ENCODE data around the gene LUZP1. TPM values are rescaled to one million over a fixed set of nuclear protein-coding genes. Genes with fewer than 3 reads are reported as not detected.
A peak's percentile ranks its signal among the peaks of the same experiment; 100 is the strongest.
"Not testable (repeated sequence)": the region's sequence is repeated elsewhere in the genome, so short reads cannot be mapped to it uniquely, and the experiment has no call there.

LUZP1 gene
- 21.8 TPM for total RNA-seq

- peak; percentile 84 for DNase-seq
These were observed at the start of gene LUZP1 for GRCh38 chr1:23168445-23169194. Gene LUZP1 (minus strand): TSS chr1:23168856.

DNA sequence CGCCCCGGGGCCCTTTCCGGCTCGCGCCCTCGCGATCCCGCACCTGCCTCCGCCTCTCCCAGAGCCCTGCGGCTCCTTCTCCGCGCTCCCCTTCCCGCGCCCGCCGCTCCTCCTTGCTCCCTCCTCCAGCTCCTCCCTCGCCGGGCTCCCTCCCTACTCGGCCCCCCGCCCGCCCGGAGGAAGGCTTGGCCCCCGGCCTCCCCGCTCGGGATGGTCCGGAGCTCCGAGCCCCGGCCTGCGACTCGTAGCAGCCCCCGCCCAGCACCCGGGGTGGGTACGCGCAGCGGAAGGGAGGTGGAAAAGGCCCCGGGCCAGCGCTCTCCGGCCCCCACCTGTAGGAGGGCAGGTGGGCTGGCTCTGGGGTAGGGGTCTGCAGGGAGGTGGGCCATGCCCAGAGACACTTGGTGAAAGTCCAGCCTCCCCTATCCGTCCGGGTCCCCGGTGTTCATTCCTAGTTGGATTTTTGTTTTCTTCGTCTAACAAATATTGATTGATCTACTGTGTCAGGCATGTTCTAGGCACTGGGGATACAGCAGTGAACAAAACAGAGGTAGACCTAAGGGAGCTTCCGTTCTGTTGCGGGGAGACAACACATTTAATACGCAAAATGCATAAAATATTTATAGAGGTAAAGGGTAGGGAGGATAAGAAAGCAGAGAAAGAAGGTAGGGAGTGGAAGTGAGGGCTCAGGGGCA is 48.9 kb upstream of the LUZP1 start, which contains the start of gene HTR1D:
TSS of gene HTR1D (minus strand) at position 82 of the 695 bp plus-strand sequence. CDS start 23,283 bp downstream, outside the sequence.
- DNase-seq = no peak

DNA sequence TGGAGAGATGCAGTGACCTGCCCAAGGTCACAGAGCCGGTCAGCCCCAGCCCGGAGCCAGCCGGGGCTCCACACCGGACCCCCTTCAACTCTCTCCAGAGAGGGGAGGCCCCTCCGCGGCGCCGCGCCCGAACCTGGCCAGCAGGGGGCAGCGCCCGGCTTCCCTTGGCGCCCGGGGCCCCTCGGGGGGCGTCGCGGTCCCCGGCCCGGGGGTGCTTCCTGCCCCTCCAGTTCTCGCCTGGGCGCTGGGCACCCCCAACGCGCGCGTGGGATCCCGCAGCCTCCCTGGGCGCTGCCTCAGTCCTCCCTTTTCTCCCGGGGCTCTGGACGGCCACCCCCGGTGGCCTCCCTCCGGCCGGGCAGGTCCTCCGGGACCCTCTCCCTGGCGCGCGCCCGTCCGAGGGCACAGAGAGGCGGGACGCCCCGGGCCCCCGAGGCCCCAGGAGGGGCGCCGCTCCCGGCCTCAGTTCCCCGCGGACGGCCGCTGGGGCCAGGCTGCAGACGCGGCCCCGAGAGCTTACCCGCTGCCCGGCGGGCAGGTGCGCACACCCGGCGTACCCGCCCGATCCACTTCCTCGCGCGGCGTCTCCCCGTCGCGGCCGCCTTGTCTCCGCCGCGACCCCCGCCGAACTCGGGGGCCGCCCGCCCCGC is 48.2 kb upstream of the LUZP1 start:
- DNase-seq = no peak

DNA sequence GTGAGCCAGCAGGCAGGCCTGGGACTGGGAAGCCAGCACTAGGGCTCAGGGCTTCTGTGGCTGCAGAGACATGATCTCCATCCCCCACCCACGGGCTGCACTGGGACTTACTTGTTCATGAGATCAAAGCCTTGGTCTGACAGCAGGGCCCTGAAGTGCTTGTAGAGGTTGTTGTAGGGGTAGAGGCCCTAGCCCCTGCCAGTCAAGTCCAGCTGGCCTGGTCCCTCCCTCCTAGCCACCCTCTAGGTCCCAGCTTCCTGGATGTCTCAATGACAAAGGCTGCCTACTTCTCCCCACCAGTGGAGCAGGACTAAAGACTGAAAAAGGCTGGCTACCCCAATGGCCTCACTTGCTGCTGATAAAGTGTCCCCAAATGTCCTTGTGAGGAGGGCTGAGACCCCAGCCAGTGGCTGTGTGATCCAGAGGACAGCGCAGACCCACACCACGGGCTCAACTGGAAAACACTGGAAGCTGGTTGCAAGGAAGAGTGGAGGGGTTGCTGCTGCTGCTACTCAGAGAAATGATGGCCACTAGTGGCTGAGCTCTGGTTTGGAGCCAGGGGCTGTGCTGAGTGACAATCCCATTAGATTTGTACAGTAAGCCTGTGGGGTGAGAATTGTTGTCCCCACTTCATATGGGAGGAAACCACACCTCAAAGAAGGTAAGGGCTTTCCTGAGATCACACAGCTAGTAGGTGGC is 47.2 kb upstream of the LUZP1 start:
- DNase-seq = no peak

DNA sequence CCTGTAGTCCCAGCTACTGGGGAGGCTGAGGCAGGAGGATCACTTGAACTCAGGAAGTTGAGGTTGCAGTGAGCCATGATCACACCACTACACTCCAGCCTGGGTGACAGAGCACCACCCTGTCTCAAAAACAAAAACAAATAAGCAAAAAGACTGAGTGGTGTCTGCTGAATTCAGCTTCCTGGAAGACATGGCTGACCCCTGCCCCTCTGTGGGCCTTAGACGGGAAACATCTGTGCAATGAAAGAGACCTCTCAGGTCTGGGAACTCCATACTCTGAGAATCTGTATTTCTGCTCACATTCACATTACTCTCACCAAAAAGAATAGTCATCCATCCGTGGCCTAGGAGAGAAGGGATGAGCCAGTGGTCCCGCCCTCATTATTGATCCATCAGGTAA is 46.6 kb upstream of the LUZP1 start:
- DNase-seq = no peak

DNA sequence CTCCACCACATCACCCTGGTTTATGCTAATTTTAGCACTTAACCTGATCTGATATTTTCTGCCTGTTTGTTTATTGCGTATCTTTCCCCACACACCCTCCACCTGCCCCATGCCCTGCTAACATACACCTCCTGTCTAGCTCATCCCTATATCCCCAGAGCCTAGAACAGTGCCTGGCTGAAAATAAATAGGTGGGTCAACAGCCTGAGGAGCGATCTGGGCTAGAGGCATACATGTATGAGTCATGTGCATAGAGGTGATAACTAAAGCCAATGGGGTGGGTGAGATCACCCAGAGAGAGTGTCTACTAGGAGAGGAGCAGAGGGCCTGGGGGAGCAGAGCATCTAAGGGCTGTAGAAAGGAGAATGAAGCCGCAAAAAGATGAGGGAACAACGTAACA is 46.0 kb upstream of the LUZP1 start:
- DNase-seq = no peak

- no peak for DNase-seq
These were observed 43.3 kb upstream of the LUZP1 start for GRCh38 chr1:23211955-23212354.

DNA sequence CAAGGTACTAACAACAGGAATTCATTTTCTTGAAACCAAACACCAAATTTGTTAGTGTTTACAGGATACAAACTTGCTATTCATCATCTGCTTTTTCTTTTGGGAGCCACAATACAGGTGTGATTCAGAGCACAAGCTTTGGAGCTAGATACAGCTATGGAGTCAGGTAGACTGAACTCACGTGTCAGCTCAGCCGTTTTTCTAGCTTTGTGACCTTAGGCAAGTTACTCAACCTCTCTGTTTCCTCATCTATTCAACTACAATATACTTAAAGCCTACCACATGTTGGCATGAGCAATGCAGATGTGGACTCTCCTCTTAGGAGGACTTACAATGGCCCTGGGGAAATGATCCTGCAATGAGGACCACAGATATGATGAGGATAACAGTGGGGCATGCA is 42.3 kb upstream of the LUZP1 start:
- no peak for DNase-seq

- no peak for DNase-seq
These were observed 41.7 kb upstream of the LUZP1 start for GRCh38 chr1:23210351-23210785.

- no peak for DNase-seq
These were observed 41.1 kb upstream of the LUZP1 start for GRCh38 chr1:23209770-23210169.

DNA sequence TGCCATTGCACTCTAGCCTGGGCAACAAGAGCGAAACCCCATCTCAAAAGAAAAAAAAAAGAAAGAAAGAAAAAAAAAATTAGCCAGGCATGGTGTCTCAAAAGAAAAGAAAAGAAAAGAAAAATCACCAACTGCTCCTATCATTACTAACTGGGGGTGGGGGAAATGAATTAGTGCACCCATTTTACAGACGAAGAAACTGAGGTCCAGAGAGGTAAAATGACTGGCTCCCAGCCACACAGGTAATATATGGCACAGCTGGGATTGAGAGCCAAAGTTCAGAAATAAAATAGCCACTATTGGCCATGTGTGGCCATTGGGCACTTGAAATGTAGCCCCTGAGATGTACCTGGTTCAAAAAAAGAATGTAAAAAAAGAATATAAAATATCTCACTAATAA is 39.9 kb upstream of the LUZP1 start:
- DNase-seq = no peak

DNA sequence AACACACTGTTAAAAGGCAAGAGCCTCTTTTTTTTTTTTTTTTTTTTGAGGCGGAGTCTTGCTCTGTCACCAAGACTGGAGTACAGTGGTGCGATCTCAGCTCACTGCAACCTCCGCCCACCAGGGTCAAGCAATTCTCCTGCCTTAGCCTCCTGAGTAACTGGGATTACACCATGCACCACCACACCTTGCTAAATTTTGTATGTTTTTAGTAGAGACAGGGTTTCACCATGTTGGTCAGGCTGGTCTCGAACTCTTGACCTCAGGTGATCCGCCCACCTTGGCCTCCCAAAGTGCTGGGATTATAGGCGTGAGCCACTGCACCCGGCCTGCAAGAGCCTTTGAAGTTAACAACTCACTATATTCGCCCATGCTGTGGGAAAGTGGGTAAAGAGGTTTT is 39.1 kb upstream of the LUZP1 start:
- DNase-seq = not testable (repeated sequence)

GRCh38 chr1:23202263-23202749 is 33.6 kb upstream of the LUZP1 start:
- DNase-seq = no peak

GRCh38 chr1:23200883-23201282 is 32.2 kb upstream of the LUZP1 start:
- no peak for DNase-seq

- DNase-seq = peak; percentile 44
These were observed 29.7 kb upstream of the LUZP1 start for GRCh38 chr1:23198373-23198772.

DNA sequence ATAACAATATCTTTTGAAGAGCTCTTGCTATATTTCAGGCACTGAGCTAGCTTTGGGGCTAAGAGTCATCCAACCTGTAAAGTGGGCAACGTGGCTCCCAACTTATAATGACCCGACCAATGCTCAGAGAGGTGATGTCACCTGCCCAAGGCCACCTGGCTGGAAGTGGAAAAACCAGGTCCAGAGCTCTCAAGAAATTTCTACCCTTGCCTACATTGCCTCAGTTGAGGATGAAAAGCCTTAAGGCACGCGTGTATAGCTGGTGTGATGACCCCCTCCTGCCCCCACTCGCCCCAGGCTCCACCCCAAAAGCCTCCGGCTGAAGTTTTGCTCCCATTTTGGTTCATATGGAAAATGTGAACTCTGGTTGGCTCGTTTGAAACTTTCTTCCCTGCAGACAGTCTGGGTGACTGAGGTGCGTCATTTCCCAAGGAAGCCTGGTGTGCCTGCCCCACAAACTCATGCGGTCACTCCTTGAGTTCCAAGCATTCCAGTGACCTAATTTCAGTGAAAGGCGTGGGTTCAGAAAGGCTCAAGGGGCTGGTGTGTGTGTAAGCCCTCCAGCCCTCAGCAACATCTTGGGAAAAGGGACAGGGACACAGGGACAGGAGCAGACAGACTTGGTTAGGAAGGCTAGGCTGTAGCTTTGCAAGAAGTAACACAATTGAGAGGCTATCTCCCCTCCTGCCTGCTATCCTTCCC is 28.1 kb upstream of the LUZP1 start:
- DNase-seq = no peak

GRCh38 chr1:23194119-23194984 is 25.7 kb upstream of the LUZP1 start:
- DNase-seq = no peak

DNA sequence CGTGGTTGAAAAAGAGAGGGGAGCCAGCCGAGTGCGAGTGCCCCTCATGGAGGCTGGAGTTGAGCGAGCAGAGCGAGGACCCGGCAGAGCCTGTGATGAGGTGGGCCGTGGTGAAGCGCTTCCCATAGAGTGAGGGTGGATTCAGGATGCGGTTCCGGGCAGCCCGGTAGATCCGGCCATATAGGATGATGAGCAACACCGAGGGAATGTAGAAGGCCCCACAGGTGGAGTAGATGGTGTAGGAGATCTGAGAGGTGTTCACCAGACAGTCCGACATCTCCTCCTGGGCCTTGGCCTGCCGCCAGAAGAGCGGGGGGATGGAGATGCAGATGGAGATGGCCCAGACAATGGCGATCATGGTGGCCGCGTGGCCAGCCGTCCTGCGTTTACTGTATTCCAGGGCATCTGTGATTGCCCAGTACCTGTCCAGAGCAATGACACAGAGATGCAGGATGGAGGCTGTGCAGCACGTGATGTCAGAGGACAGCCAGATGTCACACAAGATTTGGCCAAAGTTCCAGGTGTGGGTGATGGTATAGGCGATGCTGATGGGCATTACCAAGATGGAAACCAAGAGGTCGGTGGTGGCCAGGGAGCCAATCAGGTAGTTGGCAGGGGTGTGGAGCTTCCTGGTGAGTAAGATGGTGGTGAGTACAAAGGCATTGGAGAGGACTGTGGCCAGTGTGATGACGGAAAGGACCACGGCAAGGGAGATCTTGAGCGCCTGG is 24.9 kb upstream of the LUZP1 start:
- DNase-seq = no peak

GRCh38 chr1:23191199-23191598 is 22.5 kb upstream of the LUZP1 start:
- DNase-seq = no peak

- DNase-seq = not testable (repeated sequence)
These were observed 20.3 kb upstream of the LUZP1 start for GRCh38 chr1:23188936-23189452.
